Stimulated activated CD4-positive, alpha-beta T cell treated with anti-CD3 and anti-CD28 coated beads, Interleukin-1b, Interleukin-23, amount 100 ng/mL, for 48 hours (primary cell): ENCODE measurements around the gene SNX5.

Experiments
- DNase-seq: peaks from one replicate; pipeline ENCODE4 v3.0.0-alpha.2; 2020

The SNX5 gene

DNA sequence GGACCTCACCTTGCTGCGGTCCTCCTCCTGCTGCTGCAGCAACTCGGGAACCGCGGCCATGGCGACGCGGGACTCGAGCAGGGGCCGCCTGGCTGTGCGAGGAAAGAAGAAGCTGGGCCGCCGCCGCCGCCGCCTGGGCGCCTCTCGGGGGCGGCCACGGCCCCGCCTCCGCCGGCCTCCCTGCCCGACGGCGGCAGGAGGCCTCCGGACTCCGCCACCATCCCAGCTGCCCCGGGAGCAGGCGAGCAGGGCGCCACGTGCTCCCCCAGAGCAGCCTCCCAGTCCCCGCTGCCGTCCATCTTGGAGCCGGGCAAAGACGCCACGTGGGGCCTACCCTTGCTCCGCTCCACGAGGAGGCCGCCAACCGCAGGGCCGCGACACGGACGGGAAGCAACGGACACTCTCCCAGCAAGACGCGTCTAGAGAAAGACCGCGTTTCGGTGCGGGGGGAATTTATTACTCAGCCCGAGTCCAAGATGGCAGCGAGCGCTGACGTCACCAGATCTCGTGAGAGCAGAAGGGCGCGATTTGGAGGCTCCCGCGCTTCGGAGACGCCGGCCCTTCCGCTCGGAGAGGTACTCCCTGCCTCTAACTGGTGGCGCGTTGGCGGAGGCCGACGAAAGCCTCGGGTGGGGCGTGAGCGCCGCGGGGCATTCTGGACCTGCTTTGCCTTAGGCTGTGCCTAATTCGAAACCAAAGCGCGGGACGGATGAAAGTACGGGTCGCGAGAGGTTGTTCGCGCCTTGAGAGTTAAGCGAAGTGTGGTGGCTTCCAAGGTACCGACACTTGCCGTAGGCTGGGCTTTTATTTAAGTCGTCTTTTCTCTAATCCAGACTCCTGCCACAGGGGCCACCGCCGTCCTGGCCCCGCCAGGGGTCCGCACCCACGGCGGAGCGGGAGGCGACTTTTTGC, at the start of gene SNX5, which contains the start of gene MGME1:
Gene SNX5 (minus strand): TSS at position 429 of the 912 bp plus-strand sequence. CDS start 369 bp downstream, at position 60.
Gene MGME1 (plus strand): TSS at position 653 of the 912 bp plus-strand sequence. CDS start 842 bp downstream, outside the sequence.
- peak; percentile 100 for DNase-seq

DNA sequence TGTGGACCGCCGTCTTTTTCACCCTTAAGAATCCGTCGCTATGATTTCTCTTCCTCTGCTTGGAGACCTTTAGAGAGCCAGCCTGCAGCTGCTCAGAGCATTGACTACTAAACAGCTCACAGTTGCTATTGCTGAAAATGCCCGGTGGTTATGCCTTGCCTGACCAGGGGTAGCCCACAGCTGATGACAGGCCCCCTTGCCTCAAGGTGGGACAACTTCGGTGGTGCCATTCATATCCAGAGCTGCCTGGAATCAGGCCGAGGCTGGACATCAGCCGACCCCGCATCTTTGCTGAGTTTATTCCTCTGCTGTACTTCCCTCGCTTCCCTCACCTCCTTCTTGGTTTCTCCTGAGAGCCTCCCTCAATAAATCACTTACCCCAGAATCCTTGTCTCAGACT, 49.5 kb upstream of the SNX5 start:
- DNase-seq: no peak

DNA sequence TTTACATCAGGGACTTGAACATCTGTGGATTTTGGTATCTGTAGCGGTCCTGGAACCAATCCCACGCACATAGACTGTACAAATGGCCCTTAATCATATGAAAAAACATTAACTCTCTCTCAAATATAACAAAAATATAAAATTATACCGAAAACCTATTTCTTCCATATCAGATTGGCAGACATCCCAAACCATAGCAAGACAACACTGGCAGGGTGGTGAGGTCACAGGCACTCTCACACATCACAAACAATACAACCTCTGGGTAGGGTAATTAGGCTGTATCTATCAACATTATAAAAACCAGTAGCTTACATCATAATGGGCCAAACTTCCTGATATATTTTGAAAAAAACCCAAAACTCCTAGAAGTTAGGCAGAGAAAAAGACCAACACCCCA, 48.2 kb upstream of the SNX5 start:
- no peak for DNase-seq

DNA sequence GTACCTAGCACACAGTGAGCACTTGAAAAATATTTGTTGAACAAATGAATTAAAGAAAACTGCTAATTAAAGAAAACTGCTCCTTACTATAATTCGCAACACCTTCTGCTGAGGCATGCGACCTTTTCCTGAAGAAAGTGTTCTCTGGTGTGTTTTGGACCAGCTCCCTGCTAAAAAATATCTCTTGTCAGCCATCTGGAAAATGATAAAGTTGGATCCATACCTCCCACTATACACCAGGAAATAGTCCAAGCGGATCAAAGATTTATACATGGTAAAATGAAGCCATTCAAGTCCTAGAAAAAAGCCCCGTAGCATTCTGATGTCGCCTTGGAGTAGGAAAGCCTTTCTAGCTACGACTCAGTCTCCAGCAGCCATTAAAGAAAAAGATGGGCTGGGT, 45.8 kb upstream of the SNX5 start:
- no peak for DNase-seq

DNA sequence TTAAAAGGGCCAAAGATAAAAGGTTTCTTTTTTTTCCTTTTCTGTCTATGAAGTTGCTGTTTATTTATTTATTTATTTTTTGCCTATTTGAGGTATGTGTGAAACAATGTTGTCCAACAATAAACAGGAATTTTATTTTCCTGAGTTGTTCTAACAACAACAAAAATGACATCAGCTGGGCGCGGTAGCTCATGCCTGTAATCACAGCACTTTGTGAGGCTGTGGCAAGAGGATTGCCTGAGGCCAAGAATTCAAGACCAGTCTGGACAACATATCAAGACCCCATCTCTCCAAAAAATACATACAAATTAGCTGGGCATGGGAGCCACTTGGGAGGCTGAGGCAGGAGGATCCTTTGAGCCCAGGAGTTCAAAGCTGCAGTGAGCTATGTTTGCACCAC, 44.3 kb upstream of the SNX5 start:
- no peak for DNase-seq

DNA sequence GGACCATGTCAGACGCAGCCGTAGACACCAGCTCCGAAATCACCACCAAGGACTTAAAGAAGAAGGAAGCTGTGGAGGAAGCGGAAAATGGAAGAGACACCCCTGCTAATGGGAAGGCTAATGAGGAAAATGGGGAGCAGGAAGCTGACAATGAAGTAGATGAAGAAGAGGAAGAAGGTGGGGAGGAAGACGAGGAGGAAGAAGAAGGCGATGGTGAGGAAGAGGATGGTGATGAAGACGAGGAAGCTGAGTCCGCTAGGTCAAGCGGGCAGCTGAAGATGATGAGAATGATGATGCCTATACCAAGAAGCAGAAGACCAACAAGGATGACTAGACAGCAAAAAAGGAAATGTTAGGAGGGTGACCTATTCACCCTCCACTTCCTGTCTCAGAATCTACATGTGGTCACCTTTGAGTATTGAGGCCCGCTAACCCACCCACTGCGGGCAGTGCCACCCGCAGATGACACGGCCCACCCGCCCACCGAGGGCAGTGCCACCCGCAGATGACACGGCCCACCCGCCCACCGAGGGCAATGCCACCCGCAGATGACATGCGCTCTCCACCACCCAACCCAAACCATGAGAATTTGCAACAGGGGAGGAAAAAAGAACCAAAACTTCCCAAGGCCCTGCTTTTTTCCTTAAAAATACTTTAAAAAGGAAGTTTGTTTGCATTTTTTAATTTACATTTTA, 43.5 kb upstream of the SNX5 start:
- DNase-seq: no peak

DNA sequence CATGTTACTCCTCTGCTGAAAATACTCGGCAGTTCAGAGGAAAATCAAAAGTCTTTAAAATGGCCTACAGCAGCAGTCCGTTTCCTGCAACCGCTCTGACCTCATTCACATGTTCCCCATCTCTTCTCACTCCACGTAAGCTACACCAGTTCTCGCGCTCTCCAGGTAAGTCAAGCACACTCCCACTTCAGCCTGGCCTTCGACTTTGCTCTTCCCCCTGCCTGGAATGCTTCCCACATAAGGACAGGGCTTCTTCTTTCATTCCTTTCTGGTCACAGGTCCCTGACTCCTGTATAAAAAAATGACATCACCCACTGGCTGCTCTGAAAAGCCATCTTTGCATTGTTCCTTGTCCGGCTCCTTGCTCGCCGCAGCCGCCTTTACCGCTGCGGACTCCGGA, 42.9 kb upstream of the SNX5 start:
- DNase-seq: no peak

DNA sequence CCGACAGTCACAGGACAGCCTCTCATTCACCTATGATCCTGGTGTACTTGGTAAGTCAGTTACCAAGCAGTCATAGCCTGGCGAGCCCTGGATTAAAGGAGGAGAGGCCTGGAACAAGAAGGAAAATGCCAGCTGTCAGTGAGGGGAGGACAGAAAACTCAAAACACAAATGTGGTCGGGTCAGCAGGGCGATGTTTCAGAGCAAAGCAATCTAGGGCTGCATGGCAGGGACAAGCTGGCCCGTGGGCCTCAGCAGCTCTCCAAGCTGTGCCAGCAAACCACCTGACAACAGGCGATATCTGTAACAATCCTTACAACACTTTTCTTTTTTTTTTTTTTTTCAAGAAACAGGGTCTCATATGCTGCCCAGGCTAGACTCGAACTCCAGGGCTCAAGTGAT, 40.5 kb upstream of the SNX5 start:
- no peak for DNase-seq

DNA sequence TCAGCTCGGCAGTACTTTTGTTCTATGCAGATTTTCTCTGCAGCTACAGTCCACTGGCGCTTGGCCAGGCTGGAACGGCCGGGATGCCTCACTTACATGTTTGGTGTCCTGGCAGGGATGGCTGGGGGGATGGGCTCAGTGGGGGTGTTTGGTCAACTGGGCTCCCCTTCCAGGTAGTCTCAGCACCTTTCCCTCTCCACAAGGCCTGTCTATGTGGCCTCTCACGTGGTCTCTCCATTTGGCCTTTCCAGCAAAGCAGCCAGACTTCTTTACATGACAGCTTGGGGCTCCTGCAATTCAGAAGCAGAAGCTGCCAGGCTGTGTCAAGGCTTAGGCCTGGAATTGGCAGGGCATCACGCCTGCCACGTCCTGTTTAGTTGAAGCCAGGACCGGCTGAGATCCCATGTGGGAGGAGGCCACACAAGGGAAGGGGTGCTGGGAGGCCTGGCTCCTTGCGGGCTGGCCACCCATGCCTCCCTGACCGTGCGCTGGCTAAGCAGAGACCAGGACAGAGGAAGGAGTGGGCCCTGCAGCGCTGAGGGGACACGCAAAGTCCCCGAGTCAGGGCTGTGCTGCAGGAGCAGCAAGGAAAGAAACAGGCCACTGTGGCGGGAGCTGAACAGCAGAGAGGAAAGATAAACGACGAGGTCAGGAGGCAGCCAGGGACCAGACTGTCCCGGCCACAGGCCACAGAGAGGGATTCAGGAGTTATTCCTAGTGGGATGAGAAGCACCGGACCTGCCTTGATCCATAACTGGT, 39.1 kb upstream of the SNX5 start:
- DNase-seq: no peak

DNA sequence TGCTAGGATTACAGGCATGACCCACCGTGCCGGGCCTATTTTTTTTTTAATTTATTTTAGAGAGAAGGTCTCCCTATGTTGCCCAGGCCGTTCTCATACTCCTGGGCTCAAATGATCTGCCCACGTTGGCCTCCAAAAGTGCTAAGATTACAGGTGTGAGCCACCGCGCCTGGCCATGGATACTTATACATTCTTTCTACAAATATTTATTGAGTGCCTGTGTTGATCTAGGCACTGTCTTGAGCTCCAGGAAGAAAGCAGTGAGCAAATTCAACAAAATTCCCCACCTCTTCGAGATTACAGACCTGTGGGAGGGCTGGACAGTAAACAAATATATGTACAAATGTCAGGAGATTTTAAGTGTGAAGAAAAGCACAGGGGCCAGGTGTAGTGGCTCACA, 38.1 kb upstream of the SNX5 start:
- DNase-seq: no peak

DNA sequence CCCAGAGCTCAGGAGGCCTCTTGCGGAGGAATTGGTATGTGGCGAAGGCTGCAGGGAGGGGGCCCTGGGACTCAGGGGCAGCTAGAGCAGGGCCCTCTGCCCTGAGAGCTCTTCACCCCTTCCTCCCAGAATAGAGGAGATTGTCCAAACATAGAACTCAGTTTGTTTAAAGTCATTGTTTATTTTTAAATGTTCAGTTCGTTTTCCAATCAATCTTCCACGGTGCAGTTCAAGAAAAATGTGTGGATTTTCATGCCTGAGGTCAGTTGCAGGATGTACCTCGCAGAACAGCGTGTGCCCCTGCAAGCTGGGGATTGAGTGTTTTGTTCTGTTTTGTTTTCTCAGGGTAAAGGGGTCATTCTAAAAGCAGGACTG, 37.4 kb upstream of the SNX5 start:
- DNase-seq: no peak

DNA sequence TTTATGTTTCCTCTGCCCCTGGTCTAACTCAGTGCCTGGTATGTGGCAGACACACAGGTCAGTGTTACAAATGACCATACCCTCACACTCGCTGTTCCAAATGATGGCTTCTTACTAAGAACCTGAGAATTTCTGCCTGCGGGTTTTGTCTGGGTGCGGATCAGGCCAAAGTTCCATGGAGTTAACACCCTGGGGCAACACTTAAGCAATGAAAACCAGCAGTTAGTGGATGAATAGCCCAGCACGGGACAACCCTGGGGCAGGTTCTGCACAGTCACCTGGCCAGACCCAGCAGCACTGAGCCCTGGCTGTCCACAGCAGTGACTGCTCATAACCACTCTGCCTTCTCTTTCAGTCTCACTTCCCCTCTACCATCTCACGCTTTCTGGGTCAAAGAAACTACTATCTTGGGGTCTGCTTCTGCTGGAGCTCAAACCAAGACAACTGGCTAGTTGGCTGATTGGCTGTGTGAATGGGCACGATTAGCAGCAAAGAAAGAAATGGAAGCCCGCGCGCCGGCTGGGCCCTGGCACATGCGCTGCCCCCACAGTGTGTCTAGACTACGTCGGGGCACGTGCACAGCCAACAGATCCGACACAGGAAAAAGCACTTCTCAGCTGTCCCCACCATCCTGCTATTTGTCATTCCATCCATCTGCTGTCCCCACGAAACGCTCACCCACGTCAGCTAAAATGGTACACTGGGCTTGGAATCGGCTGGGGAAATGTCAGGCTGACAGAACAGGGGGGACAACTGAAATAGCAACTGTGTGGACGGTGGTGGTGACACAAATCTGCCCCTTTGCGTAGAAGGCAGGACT, 36.8 kb upstream of the SNX5 start:
- no peak for DNase-seq

DNA sequence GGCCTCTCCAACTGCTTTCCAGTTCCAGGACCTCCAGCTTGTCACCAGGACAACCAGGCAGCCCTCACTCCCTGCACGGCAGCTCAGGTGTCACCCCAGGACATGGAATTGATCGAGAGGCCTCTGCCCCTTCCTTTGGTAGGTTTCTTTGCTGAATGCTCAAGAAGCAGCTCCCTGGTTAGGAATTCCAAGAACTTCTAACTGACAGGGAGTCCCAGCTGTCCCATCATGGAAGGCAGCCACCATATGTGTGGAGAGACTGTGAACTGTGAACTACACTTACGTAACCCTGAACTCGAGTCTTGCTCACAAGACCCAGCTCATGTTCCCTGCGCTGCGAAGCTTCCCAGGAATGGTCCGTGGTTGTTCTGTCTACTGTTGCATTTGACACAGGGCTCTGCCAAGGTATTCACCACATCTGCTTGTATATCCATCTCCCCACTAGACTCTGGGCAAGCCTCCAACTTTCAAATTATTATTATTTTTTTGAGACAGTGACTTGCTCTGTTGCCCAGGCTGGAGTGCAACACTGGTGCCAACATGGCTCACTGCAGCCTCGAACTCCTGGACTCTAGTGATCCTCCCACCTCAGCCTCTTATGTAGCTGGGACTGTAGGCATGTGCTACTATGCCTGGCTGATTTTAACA, 35.9 kb upstream of the SNX5 start:
- no peak for DNase-seq

DNA sequence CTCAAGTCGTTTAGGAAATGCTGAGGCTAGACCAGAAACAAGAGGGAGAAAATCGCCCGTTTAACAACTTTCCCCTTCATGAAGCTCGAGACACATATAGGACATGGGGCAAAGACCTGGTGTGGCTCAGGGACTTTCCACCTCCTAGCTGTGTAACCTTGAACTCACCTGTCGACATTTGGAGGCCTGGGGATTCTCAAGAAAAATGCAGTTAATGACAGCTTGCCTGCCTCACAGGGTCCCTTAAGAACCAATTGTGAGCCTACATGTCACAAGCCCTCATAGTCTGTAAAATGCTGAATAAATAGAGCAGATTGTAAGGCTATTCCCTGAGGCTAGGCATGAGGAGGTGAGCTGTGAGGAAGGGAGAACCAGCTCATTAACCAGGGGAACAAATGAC, 35.3 kb upstream of the SNX5 start:
- no peak for DNase-seq

DNA sequence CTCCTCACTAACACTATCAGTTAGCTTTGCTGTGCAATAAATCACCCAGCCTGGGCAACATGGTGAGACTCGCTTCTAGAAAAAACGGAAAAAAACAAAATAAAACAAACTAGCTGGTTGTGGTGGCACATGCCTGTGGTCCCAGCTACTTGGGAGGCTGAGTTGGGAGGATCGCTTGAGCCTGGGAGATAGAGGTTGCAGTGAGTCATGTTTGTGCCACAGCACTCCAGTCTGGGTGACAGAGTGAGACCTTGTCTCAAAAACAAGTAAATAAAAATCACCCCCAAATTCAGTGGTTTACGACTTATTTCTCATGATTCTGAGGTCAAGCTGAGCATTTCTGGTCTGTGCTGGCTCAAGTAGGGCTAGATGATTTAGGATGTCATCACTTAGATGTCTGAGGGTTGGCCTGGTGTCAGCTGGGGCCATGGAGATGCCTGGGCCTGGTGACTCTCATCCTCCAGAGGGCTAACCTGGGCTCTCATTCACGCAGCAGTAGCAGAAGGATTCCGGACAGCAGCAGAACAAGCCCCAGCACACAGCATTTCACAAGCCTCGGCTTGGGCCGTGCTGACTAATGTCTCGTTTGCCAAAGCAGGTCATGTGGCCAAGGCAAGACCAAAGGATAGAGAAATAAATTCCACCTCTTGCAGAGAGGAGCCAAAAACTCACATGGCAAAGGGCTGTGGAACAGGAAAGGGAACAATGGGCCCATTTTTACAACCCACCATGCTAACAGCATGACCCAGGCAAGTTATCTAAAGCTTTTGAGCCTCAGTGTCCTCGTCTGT, 32.7 kb upstream of the SNX5 start:
- no peak for DNase-seq

DNA sequence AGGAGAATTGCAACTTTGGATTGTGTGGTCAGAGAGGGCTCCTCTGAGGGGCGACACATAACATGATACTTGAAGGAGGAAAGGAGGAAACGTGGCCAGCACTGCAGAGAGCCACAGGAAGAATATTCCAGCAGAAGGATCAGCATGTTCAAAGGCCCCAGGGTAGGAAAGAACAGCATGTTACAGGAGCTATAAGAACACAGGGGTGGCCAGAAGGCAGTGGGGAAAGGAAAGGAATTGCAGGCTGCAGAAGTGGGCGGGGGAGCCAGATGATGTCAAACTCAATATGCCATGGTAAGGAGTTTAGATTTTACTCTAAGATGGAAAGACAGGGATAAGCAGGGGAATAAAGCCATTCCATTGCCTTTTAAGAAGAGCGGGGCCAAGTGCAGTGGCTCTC, 31.0 kb upstream of the SNX5 start:
- no peak for DNase-seq

DNA sequence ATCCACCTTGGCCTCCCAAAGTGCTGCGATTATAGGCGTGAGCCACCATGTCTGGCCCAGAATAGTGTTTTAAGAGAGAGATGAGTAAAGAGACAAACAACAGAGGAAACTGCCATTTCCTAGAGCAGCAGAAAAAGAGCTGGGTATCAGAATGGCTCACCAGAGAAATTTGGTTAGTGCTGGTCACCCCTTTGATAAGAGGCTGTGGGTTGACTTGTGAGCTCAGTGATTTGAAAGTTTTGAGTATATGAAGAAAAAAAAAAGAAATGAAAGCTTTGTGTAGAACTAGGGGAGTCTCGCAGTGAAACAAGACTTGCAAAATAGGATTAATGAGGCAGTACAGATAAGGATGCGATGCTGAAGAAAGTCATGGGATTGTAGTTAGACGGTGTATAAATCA, 29.9 kb upstream of the SNX5 start:
- DNase-seq: no peak

DNA sequence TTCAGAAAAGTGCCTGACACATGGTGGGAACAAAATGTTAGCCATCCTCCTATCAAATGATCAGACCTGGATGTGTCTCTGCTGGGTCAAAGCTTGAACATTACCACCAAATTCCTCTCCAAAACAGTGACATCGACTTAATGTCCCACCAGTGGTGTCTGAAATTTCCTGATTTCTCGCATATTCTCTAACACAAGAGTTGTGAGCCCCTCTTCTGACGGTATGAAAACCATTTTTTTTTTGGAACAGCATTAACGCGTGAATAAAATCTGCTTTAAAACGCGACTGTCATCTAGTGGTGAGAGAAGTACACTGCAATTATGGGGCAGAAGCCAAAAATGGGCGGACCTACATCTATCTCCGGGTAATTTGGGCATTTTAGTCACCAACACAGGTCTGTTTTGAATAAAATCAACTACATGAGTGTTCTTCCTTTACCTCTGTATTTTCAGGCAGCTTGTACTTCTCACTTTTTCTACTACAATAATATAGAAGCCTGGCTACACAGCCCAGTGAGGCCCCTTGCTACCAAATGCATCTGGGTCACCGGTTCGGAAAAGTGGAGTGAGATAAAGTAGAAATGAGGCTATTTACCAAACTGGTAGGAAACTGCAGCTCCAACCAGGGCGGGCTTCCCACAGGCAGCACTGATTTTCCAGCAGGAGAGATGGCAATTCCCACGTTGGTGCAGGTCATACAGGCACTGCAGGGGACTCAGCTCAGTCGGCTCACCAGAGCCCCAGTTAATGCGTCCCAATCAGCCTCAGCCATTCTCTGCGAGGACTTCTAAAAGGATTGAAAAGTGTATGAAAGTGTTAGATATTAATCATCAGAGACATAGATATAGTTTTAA, 27.6 kb upstream of the SNX5 start:
- peak; percentile 39 for DNase-seq

DNA sequence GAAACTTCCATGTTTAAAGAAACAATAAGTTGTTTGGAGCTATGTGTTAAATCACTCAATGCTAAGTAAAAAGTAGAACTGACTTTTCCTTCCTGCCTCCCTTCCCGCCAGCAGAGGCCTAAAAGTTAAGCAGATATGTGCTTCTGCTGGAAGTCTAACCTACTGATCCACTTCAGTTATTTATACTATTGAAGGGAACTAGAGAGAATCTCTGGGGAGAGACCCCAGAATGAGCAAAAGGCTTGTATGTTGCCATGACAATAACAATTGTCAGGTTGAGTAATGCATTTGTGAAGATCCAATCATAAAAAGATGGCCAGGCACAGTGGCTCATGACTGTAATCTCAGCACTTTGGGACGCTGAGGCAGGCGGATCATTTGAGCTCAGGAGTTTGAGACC, 25.0 kb upstream of the SNX5 start:
- no peak for DNase-seq

DNA sequence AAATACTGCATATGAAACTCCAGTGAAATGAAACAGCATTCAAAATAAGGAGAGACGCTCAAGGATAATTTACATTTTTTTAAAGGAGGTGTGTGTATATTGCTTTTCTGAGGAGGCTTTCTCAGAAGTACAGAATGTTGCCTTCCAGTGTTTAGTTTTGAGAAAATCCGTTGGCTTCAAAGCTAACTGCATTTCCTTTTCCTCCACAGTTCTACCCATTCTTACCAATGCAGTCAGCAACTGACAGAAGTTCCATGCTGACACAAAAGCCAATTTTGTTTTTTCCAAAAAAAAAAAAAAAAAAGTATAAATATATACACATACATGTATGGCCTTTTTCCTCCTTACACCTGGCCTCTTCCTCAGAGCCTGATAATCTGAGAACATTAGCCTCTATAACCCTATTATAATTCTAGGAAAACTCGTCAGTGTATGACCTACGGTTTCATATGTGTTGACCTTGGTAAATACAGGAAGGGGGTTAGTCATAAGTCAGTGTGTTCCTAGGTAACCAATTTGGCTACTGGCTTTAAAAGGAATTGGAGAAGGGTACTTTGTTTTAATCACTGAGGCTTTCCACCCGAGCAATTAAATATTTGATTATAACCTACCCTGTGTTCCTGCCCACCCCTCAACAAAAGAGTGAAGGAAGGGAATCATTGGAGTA, 24.4 kb upstream of the SNX5 start:
- no peak for DNase-seq
